Measurements from ENCODE around the gene ODAM.
A peak's percentile ranks its signal among the peaks of the same experiment; 100 is the strongest.

The ODAM gene

GRCh38 chr4:70153937-70154336 lies 41.6 kb upstream of the ODAM start, which contains the start of gene PRR27:
TSS of gene PRR27 (plus strand) at chr4:70154237. CDS start at chr4:70154376, 139 bp downstream.
- TF ChIP-seq SP3 (tag by site-specific recombination; IDR thresholded peaks at IDR 0.05), result no peak
- TF ChIP-seq ZNF146 (tag by site-specific recombination; IDR thresholded peaks at IDR 0.05), result no peak
- TF ChIP-seq ZNF561 (tag by site-specific recombination; IDR thresholded peaks at IDR 0.05; ENCODE audit: borderline replicate concordance), result no peak
- no peak for TF ChIP-seq ZNF529 (tag by site-specific recombination; IDR thresholded peaks at IDR 0.05; ENCODE audit: insufficient replicate concordance)
- TF ChIP-seq GLI2 (tag by site-specific recombination; IDR thresholded peaks at IDR 0.05; ENCODE audit: borderline replicate concordance, low read depth), result no peak
- TF ChIP-seq ZNF488 (tag by site-specific recombination; IDR thresholded peaks at IDR 0.05), result no peak
- TF ChIP-seq ZNF341 (tag by site-specific recombination; IDR thresholded peaks at IDR 0.05; ENCODE audit: low read depth), result no peak
- TF ChIP-seq ZBTB1 (tag by site-specific recombination; IDR thresholded peaks at IDR 0.05), result no peak
- no peak for TF ChIP-seq RBAK (tag by site-specific recombination; IDR thresholded peaks at IDR 0.05)
- TF ChIP-seq ZNF777 (tag by site-specific recombination; IDR thresholded peaks at IDR 0.05; ENCODE audit: borderline replicate concordance), result no peak
- TF ChIP-seq ZNF394 (tag by site-specific recombination; IDR thresholded peaks at IDR 0.05; ENCODE audit: borderline replicate concordance), result no peak
- TF ChIP-seq ZNF658 (tag by site-specific recombination; IDR thresholded peaks at IDR 0.05), result no peak
- no peak for TF ChIP-seq ZNF133 (tag by site-specific recombination; IDR thresholded peaks at IDR 0.05)
- TF ChIP-seq WT1 (tag by site-specific recombination; IDR thresholded peaks at IDR 0.05), result no peak
- no peak for TF ChIP-seq ZNF223 (tag by site-specific recombination; IDR thresholded peaks at IDR 0.05)
- TF ChIP-seq, protein P1, sequence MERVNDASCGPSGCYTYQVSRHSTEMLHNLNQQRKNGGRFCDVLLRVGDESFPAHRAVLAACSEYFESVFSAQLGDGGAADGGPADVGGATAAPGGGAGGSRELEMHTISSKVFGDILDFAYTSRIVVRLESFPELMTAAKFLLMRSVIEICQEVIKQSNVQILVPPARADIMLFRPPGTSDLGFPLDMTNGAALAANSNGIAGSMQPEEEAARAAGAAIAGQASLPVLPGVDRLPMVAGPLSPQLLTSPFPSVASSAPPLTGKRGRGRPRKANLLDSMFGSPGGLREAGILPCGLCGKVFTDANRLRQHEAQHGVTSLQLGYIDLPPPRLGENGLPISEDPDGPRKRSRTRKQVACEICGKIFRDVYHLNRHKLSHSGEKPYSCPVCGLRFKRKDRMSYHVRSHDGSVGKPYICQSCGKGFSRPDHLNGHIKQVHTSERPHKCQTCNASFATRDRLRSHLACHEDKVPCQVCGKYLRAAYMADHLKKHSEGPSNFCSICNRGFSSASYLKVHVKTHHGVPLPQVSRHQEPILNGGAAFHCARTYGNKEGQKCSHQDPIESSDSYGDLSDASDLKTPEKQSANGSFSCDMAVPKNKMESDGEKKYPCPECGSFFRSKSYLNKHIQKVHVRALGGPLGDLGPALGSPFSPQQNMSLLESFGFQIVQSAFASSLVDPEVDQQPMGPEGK (tag by site-specific recombination; IDR thresholded peaks at IDR 0.05), result no peak
- no peak for TF ChIP-seq ZNF558 (tag by site-specific recombination; IDR thresholded peaks at IDR 0.05)
- no peak for TF ChIP-seq ZNF792 (tag by site-specific recombination; IDR thresholded peaks at IDR 0.05)
- no peak for TF ChIP-seq ZNF600 (tag by site-specific recombination; IDR thresholded peaks at IDR 0.05)
- H3K27ac ChIP-seq (ENCODE audit: extremely low read depth, low read depth, low read length), result no peak within 1 kb of the TSS
- POLR2A ChIA-PET, result no interaction called here
- H3K4me1 ChIP-seq (ENCODE audit: control insufficient read depth, insufficient read depth, low read length), result no peaks in the 10 kb centered on the region
- no peaks in the 10 kb centered on the region for H3K36me3 ChIP-seq (ENCODE audit: control insufficient read depth in 2 of 2, insufficient read depth in 1 of 2, low read length in 2 of 2)
- no peaks in the 10 kb centered on the region for H3K9me3 ChIP-seq (ENCODE audit: control insufficient read depth, insufficient read depth, low read depth, low read length)
- CTCF ChIA-PET, result no interaction called here
- H3K4me3 ChIP-seq (ENCODE audit: low read depth, low read length), result no peak within 1 kb of the TSS

GRCh38 chr4:70158576-70158975 lies 36.9 kb upstream of the ODAM start:
- H3K27ac ChIP-seq (ENCODE audit: extremely low read depth, low read depth, low read length), result no peak overlapping the region
- H3K9me3 ChIP-seq (ENCODE audit: control insufficient read depth, insufficient read depth, low read depth, low read length), result no peaks in the 10 kb centered on the region
- H3K4me3 ChIP-seq (ENCODE audit: low read depth, low read length), result no peak overlapping the region
- H3K4me1 ChIP-seq (ENCODE audit: control insufficient read depth, insufficient read depth, low read length), result no peaks in the 10 kb centered on the region
- no peaks in the 10 kb centered on the region for H3K36me3 ChIP-seq (ENCODE audit: control insufficient read depth in 2 of 2, insufficient read depth in 1 of 2, low read length in 2 of 2)
- CTCF ChIA-PET, result no interaction called here
- POLR2A ChIA-PET, result no interaction called here
- TF ChIP-seq HOXC10 (CRISPR knock-in tag; IDR thresholded peaks at IDR 0.05), result no peak
- peak; percentile 96 for TF ChIP-seq SCRT1 (tag by site-specific recombination; IDR thresholded peaks at IDR 0.05; ENCODE audit: borderline replicate concordance)
- no peak for TF ChIP-seq ZNF629 (tag by site-specific recombination; IDR thresholded peaks at IDR 0.05)
- TF ChIP-seq SCRT2 (tag by site-specific recombination; IDR thresholded peaks at IDR 0.05), result peak; percentile 98
- no peak for TF ChIP-seq ZNF112 (tag by site-specific recombination; IDR thresholded peaks at IDR 0.05)
- TF ChIP-seq, protein P2, sequence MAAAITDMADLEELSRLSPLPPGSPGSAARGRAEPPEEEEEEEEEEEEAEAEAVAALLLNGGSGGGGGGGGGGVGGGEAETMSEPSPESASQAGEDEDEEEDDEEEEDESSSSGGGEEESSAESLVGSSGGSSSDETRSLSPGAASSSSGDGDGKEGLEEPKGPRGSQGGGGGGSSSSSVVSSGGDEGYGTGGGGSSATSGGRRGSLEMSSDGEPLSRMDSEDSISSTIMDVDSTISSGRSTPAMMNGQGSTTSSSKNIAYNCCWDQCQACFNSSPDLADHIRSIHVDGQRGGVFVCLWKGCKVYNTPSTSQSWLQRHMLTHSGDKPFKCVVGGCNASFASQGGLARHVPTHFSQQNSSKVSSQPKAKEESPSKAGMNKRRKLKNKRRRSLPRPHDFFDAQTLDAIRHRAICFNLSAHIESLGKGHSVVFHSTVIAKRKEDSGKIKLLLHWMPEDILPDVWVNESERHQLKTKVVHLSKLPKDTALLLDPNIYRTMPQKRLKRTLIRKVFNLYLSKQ (tag by site-specific recombination; IDR thresholded peaks at IDR 0.05; ENCODE audit: borderline replicate concordance), result no peak
- TF ChIP-seq ZNF514 (tag by site-specific recombination; IDR thresholded peaks at IDR 0.05), result no peak
- no peak for TF ChIP-seq MEIS1 (CRISPR knock-in tag; IDR thresholded peaks at IDR 0.05; ENCODE audit: borderline replicate concordance)
- TF ChIP-seq ZNF561 (tag by site-specific recombination; IDR thresholded peaks at IDR 0.05; ENCODE audit: borderline replicate concordance), result no peak
- TF ChIP-seq ZNF394 (tag by site-specific recombination; IDR thresholded peaks at IDR 0.05; ENCODE audit: borderline replicate concordance), result no peak

Data from HEK293 (cell line).